ENCODE measurements around the gene DNAH17. TPM values are rescaled to one million over a fixed set of nuclear protein-coding genes. Genes with fewer than 3 reads are reported as not detected.
A peak's percentile ranks its signal among the peaks of the same experiment; 100 is the strongest.

DNAH17 gene
- total and polyA plus RNA-seq, 2 of the 13 experiments (the other 11 are each of a cell fraction or from before 2014, with no cell fraction given), result 0.86 to 1.6 TPM

DNA sequence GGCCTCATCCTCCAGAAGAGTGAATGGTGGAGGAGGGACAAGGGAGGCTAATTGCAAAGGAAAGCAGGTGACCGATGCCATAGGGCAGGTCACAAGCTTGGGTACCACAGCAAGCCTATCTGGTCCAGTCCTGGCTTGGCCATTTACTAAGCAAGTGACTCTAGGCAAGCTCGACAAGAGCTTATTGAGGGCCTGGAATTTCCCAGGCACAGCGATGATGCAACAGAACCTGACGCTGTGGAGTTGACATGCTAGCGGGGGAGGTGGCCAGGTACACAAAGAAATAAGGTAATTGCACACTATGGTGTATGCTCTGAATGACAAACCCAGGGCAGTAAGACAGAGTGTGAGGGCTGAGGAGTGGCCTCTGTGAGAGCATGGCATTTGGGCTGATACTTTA lies 100.2 kb downstream of the DNAH17 start (continued):
- TF ChIP-seq SP5 (CRISPR knock-in tag; IDR thresholded peaks at IDR 0.05; ENCODE audit: borderline replicate concordance, low read depth) (no peak), ZMYM2 (CRISPR knock-in tag; IDR thresholded peaks at IDR 0.05) (no peak), NCOR1 (IDR thresholded peaks at IDR 0.05; ENCODE audit: borderline replicate concordance, low read length) (no peak), SMYD3 (CRISPR knock-in tag; IDR thresholded peaks at IDR 0.05) (no peak), HMG20A (CRISPR knock-in tag; IDR thresholded peaks at IDR 0.05; ENCODE audit: borderline replicate concordance) (peak; percentile 61; the same call in 1 of the 2 replicates), GATAD2A (CRISPR knock-in tag; IDR thresholded peaks at IDR 0.05) (peak; percentile 67), ZBTB7A (CRISPR knock-in tag; IDR thresholded peaks at IDR 0.05) (no peak), U2AF1 (optimal IDR thresholded peaks at IDR 0.05; ENCODE audit: low read depth, low read length) (no peak), ZFP37 (CRISPR knock-in tag; IDR thresholded peaks at IDR 0.05; ENCODE audit: borderline replicate concordance) (no peak), RCOR2 (CRISPR knock-in tag; IDR thresholded peaks at IDR 0.05) (no peak), THYN1 (CRISPR knock-in tag; IDR thresholded peaks at IDR 0.05; ENCODE audit: borderline replicate concordance, low read depth) (no peak), ZNF720 (CRISPR knock-in tag; IDR thresholded peaks at IDR 0.05) (no peak), TSC22D2 (CRISPR knock-in tag; IDR thresholded peaks at IDR 0.05; ENCODE audit: borderline replicate concordance) (no peak), ZNF850 (CRISPR knock-in tag; conservative IDR thresholded peaks at IDR 0.05) (no peak), IKZF4 (CRISPR knock-in tag; IDR thresholded peaks at IDR 0.05; ENCODE audit: borderline replicate concordance, low read depth, not compliant biosample characterization) (no peak), WIZ (CRISPR knock-in tag; IDR thresholded peaks at IDR 0.05) (no peak), ZMAT3 (CRISPR knock-in tag; conservative IDR thresholded peaks at IDR 0.05) (no peak), MBNL3 (CRISPR knock-in tag; conservative IDR thresholded peaks at IDR 0.05) (no peak)
- TF ChIP-seq, protein P1, sequence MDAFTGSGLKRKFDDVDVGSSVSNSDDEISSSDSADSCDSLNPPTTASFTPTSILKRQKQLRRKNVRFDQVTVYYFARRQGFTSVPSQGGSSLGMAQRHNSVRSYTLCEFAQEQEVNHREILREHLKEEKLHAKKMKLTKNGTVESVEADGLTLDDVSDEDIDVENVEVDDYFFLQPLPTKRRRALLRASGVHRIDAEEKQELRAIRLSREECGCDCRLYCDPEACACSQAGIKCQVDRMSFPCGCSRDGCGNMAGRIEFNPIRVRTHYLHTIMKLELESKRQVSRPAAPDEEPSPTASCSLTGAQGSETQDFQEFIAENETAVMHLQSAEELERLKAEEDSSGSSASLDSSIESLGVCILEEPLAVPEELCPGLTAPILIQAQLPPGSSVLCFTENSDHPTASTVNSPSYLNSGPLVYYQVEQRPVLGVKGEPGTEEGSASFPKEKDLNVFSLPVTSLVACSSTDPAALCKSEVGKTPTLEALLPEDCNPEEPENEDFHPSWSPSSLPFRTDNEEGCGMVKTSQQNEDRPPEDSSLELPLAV (CRISPR knock-in tag; conservative IDR thresholded peaks at IDR 0.05; ENCODE audit: low read depth), result no peak
- TF ChIP-seq, protein P2, sequence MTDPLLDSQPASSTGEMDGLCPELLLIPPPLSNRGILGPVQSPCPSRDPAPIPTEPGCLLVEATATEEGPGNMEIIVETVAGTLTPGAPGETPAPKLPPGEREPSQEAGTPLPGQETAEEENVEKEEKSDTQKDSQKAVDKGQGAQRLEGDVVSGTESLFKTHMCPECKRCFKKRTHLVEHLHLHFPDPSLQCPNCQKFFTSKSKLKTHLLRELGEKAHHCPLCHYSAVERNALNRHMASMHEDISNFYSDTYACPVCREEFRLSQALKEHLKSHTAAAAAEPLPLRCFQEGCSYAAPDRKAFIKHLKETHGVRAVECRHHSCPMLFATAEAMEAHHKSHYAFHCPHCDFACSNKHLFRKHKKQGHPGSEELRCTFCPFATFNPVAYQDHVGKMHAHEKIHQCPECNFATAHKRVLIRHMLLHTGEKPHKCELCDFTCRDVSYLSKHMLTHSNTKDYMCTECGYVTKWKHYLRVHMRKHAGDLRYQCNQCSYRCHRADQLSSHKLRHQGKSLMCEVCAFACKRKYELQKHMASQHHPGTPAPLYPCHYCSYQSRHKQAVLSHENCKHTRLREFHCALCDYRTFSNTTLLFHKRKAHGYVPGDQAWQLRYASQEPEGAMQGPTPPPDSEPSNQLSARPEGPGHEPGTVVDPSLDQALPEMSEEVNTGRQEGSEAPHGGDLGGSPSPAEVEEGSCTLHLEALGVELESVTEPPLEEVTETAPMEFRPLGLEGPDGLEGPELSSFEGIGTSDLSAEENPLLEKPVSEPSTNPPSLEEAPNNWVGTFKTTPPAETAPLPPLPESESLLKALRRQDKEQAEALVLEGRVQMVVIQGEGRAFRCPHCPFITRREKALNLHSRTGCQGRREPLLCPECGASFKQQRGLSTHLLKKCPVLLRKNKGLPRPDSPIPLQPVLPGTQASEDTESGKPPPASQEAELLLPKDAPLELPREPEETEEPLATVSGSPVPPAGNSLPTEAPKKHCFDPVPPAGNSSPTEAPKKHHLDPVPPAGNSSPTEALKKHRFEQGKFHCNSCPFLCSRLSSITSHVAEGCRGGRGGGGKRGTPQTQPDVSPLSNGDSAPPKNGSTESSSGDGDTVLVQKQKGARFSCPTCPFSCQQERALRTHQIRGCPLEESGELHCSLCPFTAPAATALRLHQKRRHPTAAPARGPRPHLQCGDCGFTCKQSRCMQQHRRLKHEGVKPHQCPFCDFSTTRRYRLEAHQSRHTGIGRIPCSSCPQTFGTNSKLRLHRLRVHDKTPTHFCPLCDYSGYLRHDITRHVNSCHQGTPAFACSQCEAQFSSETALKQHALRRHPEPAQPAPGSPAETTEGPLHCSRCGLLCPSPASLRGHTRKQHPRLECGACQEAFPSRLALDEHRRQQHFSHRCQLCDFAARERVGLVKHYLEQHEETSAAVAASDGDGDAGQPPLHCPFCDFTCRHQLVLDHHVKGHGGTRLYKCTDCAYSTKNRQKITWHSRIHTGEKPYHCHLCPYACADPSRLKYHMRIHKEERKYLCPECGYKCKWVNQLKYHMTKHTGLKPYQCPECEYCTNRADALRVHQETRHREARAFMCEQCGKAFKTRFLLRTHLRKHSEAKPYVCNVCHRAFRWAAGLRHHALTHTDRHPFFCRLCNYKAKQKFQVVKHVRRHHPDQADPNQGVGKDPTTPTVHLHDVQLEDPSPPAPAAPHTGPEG (CRISPR knock-in tag; IDR thresholded peaks at IDR 0.05), result no peak
- TF ChIP-seq, protein P3, sequence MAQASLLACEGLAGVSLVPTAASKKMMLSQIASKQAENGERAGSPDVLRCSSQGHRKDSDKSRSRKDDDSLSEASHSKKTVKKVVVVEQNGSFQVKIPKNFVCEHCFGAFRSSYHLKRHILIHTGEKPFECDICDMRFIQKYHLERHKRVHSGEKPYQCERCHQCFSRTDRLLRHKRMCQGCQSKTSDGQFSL (CRISPR knock-in tag; IDR thresholded peaks at IDR 0.05), result no peak
- TF ChIP-seq, protein P4, sequence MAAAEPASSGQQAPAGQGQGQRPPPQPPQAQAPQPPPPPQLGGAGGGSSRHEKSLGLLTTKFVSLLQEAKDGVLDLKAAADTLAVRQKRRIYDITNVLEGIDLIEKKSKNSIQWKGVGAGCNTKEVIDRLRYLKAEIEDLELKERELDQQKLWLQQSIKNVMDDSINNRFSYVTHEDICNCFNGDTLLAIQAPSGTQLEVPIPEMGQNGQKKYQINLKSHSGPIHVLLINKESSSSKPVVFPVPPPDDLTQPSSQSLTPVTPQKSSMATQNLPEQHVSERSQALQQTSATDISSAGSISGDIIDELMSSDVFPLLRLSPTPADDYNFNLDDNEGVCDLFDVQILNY (CRISPR knock-in tag; conservative IDR thresholded peaks at IDR 0.05), result no peak
- TF ChIP-seq, protein P5, sequence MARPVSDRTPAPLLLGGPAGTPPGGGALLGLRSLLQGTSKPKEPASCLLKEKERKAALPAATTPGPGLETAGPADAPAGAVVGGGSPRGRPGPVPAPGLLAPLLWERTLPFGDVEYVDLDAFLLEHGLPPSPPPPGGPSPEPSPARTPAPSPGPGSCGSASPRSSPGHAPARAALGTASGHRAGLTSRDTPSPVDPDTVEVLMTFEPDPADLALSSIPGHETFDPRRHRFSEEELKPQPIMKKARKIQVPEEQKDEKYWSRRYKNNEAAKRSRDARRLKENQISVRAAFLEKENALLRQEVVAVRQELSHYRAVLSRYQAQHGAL (CRISPR knock-in tag; IDR thresholded peaks at IDR 0.05; ENCODE audit: not compliant biosample characterization), result no peak

Measured in HepG2 (cell line).